Ishikawa (cell line): Measurements from ENCODE around the gene POMT2.

Source experiments
- CEBPB ChIP-seq: IDR thresholded peaks from 2 replicates; pipeline ENCODE4 v1.6.1; 2012
- CREB1 ChIP-seq: IDR thresholded peaks from 2 replicates; pipeline ENCODE4 v1.6.1; 2012; ENCODE audit warnings: low read depth
- EGR1 ChIP-seq: IDR thresholded peaks from 2 replicates; pipeline ENCODE4 v1.6.1; 2012
- EP300 ChIP-seq: IDR thresholded peaks from 2 replicates; pipeline ENCODE4 v1.6.1; 2012; ENCODE audit warnings: borderline replicate concordance
- FOXM1 ChIP-seq: IDR thresholded peaks from 2 replicates; pipeline ENCODE4 v1.6.1; 2012; ENCODE audit warnings: low read depth, borderline replicate concordance
- NFIC ChIP-seq: IDR thresholded peaks from 2 replicates; pipeline ENCODE4 v1.6.1; 2012
- RAD21 ChIP-seq: IDR thresholded peaks from 2 replicates; pipeline ENCODE4 v1.6.1; 2012; ENCODE audit warnings: low read depth
- TAF1 ChIP-seq: IDR thresholded peaks from 2 replicates; pipeline ENCODE4 v1.6.1; 2012; ENCODE audit warnings: low read depth, mild to moderate bottlenecking
- TCF12 ChIP-seq: IDR thresholded peaks from 2 replicates; pipeline ENCODE4 v1.6.1; 2012; ENCODE audit warnings: low read depth
- TEAD4 ChIP-seq: IDR thresholded peaks from 2 replicates; pipeline ENCODE4 v1.6.1; 2012
- YY1 ChIP-seq: IDR thresholded peaks from 2 replicates; pipeline ENCODE4 v1.6.1; 2012; ENCODE audit warnings: low read depth
- ZBTB7A ChIP-seq: IDR thresholded peaks from 2 replicates; pipeline ENCODE4 v1.6.1; 2012; ENCODE audit warnings: low read depth
- TF ChIP-seq, protein P1 (sequence below): IDR thresholded peaks from 2 replicates; pipeline ENCODE4 v1.6.1; 2012
- TF ChIP-seq, protein P2 (sequence below): IDR thresholded peaks from 2 replicates; pipeline ENCODE4 v1.6.1; 2012
- TF ChIP-seq, protein P3 (sequence below): IDR thresholded peaks from 2 replicates; pipeline ENCODE4 v1.6.1; 2012; ENCODE audit warnings: low read depth, mild to moderate bottlenecking

POMT2 gene

GRCh38 chr14:77243853-77244252, 76.8 kb downstream of the POMT2 start:
- no peak for TF ChIP-seq EP300
- TF ChIP-seq TEAD4: no peak
- TF ChIP-seq, protein P1, sequence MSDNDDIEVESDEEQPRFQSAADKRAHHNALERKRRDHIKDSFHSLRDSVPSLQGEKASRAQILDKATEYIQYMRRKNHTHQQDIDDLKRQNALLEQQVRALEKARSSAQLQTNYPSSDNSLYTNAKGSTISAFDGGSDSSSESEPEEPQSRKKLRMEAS: no peak
- no peak for TF ChIP-seq ZBTB7A
- no peak for TF ChIP-seq TAF1
- TF ChIP-seq NFIC: no peak

DNA sequence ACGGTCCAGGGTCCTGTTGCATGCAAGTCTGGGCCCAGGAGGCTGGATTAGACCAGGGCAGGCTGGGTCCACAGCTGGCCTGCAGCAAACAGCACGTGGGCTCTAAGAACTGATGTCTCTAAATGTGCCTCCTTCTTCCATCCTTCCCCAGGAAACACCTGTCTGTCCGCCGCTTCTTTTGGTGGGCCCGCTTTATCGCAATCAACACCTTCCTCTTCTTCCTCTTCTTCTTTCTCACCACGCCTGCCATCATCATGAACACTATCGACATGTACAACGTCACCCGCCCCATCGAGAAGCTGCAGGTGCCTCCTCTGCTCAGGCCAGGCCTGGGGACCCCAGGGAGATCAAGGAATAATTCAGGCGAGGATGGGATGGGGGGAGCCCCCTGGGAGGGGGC, 77.9 kb downstream of the POMT2 start:
- TF ChIP-seq YY1: no peak

DNA sequence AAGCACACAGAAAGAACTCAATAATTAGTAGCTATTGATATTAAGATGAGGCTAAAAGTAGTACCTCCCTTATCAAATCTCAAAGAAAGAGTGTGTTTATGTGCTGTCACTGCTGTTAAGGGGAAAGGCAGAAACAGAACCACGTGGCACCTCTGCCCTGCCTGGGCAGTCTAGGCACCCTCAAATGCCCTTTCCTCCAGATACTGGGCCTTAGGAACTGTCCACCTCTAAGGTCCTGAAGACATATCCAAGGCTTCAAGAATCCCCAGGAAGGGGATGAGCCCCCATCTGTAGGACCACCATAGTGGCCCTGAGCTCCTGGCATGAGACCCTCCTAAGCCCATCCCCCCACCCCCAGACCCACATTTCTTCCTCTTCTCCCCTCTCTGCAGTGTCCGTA, 78.7 kb downstream of the POMT2 start:
- TF ChIP-seq, protein P1: peak; percentile 34; the same call in 1 of the 2 replicates
- TF ChIP-seq, protein P2, sequence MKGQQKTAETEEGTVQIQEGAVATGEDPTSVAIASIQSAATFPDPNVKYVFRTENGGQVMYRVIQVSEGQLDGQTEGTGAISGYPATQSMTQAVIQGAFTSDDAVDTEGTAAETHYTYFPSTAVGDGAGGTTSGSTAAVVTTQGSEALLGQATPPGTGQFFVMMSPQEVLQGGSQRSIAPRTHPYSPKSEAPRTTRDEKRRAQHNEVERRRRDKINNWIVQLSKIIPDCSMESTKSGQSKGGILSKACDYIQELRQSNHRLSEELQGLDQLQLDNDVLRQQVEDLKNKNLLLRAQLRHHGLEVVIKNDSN: 0 out of 2 replicates have a peak, but pooled peaks have one; percentile 37
- TF ChIP-seq EGR1 (no peak), TCF12 (no peak), YY1 (no peak), EP300 (no peak)
- TF ChIP-seq, protein P3, sequence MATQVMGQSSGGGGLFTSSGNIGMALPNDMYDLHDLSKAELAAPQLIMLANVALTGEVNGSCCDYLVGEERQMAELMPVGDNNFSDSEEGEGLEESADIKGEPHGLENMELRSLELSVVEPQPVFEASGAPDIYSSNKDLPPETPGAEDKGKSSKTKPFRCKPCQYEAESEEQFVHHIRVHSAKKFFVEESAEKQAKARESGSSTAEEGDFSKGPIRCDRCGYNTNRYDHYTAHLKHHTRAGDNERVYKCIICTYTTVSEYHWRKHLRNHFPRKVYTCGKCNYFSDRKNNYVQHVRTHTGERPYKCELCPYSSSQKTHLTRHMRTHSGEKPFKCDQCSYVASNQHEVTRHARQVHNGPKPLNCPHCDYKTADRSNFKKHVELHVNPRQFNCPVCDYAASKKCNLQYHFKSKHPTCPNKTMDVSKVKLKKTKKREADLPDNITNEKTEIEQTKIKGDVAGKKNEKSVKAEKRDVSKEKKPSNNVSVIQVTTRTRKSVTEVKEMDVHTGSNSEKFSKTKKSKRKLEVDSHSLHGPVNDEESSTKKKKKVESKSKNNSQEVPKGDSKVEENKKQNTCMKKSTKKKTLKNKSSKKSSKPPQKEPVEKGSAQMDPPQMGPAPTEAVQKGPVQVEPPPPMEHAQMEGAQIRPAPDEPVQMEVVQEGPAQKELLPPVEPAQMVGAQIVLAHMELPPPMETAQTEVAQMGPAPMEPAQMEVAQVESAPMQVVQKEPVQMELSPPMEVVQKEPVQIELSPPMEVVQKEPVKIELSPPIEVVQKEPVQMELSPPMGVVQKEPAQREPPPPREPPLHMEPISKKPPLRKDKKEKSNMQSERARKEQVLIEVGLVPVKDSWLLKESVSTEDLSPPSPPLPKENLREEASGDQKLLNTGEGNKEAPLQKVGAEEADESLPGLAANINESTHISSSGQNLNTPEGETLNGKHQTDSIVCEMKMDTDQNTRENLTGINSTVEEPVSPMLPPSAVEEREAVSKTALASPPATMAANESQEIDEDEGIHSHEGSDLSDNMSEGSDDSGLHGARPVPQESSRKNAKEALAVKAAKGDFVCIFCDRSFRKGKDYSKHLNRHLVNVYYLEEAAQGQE: peak; percentile 84

DNA sequence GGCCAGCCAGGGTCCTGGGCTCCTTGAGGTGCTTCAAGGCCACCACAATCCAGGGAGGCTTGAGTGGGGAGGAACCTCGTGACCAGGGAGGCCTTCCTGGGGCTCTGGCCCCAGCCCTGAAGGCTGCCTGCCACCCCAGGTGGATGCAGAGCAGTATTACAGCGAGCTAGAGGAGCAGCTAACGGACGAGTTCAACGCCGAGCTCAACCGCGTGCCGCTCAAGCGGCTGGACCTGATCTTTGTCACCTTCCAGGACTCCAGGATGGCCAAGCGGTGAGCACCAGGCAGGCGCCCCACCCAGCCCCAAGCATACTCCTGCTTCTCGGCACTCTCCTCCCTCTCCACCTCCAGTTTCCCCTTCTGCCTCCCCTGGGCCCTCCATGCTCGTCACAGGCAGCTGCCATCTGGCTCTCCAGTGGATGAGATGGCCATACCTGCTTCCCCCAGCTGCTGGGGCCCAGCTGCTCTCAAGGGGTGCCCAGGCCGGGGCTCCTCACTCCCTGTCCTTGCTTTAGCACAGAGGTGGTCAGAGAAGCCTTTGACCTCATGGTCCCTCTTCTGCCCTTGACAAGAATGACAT, 80.3 kb downstream of the POMT2 start:
- no peak for TF ChIP-seq TAF1

DNA sequence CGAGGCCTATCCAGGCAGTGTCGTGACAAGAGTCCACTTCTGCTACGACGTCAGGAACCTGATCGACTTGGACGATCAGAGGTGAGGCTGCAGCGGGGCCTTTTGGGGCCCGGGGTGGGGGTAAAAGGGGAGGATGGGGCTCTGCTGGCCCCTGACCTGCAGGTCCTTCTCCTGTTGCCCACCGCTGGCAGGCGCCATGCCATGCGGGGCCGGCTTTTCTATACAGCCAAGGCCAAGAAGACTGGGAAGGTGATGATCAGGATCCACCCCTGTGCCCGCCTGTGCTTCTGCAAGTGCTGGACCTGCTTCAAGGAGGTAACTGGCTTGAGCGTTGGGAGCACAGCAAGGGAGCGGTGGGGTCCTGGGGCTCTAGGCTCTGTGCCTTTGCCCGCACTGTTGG, 81.3 kb downstream of the POMT2 start:
- TF ChIP-seq TCF12: no peak
- no peak for TF ChIP-seq TEAD4
- TF ChIP-seq YY1: no peak

- TF ChIP-seq, protein P3: no peak
- TF ChIP-seq TCF12: no peak
- TF ChIP-seq, protein P2: no peak
- TF ChIP-seq CREB1: no peak
- TF ChIP-seq NFIC: no peak
- TF ChIP-seq, protein P1: no peak
- no peak for TF ChIP-seq EGR1
- TF ChIP-seq TEAD4: no peak
- TF ChIP-seq TAF1: no peak
- no peak for TF ChIP-seq YY1
- TF ChIP-seq CEBPB: no peak
- TF ChIP-seq RAD21: no peak
- no peak for TF ChIP-seq EP300
- no peak for TF ChIP-seq ZBTB7A
- no peak for TF ChIP-seq FOXM1
Observed at GRCh38 chr14:77238996-77239395, 81.7 kb downstream of the POMT2 start.

GRCh38 chr14:77238356-77238755, 82.3 kb downstream of the POMT2 start:
- no peak for TF ChIP-seq FOXM1
- TF ChIP-seq YY1: no peak
- no peak for TF ChIP-seq NFIC
- no peak for TF ChIP-seq RAD21
- no peak for TF ChIP-seq ZBTB7A
- TF ChIP-seq, protein P1: no peak
- TF ChIP-seq EGR1: no peak
- TF ChIP-seq, protein P3: no peak
- TF ChIP-seq TEAD4: no peak
- no peak for TF ChIP-seq EP300
- TF ChIP-seq, protein P2: no peak
- no peak for TF ChIP-seq CREB1
- TF ChIP-seq CEBPB: no peak
- TF ChIP-seq TCF12: no peak
- TF ChIP-seq TAF1: no peak
